SU-DHL-6 (cell line): ENCODE results near the gene CHRNB1.

Source experiments
- CTCF ChIP-seq: fragments of 200-600 bp; sonication (generic); IDR thresholded peaks from one replicate; pipeline ENCODE4 v1.5.1; 2017; ENCODE audit warnings: antibody characterized with exemption, mild to moderate bottlenecking, low read length, moderate library complexity; ENCODE audit not compliant: insufficient read depth, poor library complexity, severe bottlenecking
- EZH2phosphoT487 ChIP-seq: fragments of 200-600 bp; sonication (generic), shearing (Covaris generic); conservative IDR thresholded peaks from 2 replicates; pipeline ENCODE4 v1.6.1; 2018; ENCODE audit warnings: mild to moderate bottlenecking, antibody characterized with exemption, low read length, moderate library complexity, mixed read lengths

GRCh38 chr17:7497228-7497627, 52.4 kb downstream of the CHRNB1 start:
- TF ChIP-seq EZH2phosphoT487 (no peak), CTCF (no peak)
